Measurements from ENCODE around the gene MAD1L1. TPM values are rescaled to one million over a fixed set of nuclear protein-coding genes. Genes with fewer than 3 reads are reported as not detected.

The MAD1L1 gene
- total RNA-seq, 1 experiment from 2014 or later = 38.5 TPM

GRCh38 chr7:2233926-2234325 is 1.2 kb upstream of the MAD1L1 start:
- DNase-seq (ENCODE audit: low read depth, low spot score) (no peak), ATAC-seq (no peak)
- ChIA-PET CTCF (no interaction called here), RAD21 (ENCODE audit: low non-redundant PET in 1 of 2, low total read pairs in 2 of 2, uncharacterized antibody in 2 of 2, unreplicated experiment in 2 of 2) (no interaction called here), POLR2A (no interaction called here)
- TF ChIP-seq CTCF (IDR thresholded peaks at IDR 0.05 in 2 of 3, conservative IDR thresholded peaks at IDR 0.05 in 1 of 3; ENCODE audit: borderline replicate concordance in 1 of 3, insufficient read depth in 1 of 3, low read depth in 2 of 3, low read length in 2 of 3) = no peak
- no peak for TF ChIP-seq ZFX (IDR thresholded peaks at IDR 0.05)
- no peak for TF ChIP-seq CEBPB (IDR thresholded peaks at IDR 0.05; ENCODE audit: low read depth)
- TF ChIP-seq TCF7L2 (IDR thresholded peaks at IDR 0.05; ENCODE audit: borderline replicate concordance, extremely low read depth, insufficient read depth, insufficient read length) = no peak
- TF ChIP-seq YY1 (IDR thresholded peaks at IDR 0.05; ENCODE audit: extremely low read depth, insufficient replicate concordance, low read depth, low read length) = no peak
- TF ChIP-seq SP1 (IDR thresholded peaks at IDR 0.05; ENCODE audit: low read depth) = no peak
- no peak for TF ChIP-seq CBX3 (IDR thresholded peaks at IDR 0.05; ENCODE audit: low read depth)
- TF ChIP-seq MAX (IDR thresholded peaks at IDR 0.05) = no peak
- no peak for TF ChIP-seq ATF3 (IDR thresholded peaks at IDR 0.05)
- no peak for TF ChIP-seq SIN3A (IDR thresholded peaks at IDR 0.05; ENCODE audit: low read depth)
- TF ChIP-seq RAD21 (IDR thresholded peaks at IDR 0.05; ENCODE audit: low read depth) = no peak
- TF ChIP-seq ELF1 (IDR thresholded peaks at IDR 0.05; ENCODE audit: borderline replicate concordance, low read depth) = no peak
- no peak for TF ChIP-seq POLR2A (IDR thresholded peaks at IDR 0.05; ENCODE audit: borderline replicate concordance, extremely low read depth, insufficient read depth, insufficient read length)
- TF ChIP-seq EZH2 (IDR thresholded peaks at IDR 0.05) = no peak
- TF ChIP-seq EGR1 (IDR thresholded peaks at IDR 0.05; ENCODE audit: low read depth) = no peak
- H3K27me3 ChIP-seq (ENCODE audit: insufficient read depth, low read length) = no peaks in the 10 kb centered on the region
- intact Hi-C loops (cut with micrococcal nuclease) = no loop called here
- no peak overlapping the region for H3K4me3 ChIP-seq (replicated peaks in 1 of 2; ENCODE audit: low read depth in 1 of 2, low read length in 2 of 2)
- no TSS peak for BruUV-seq (replicated peaks)
- H3K4me2 ChIP-seq (ENCODE audit: low read length) = no peak overlapping the region
- no peak overlapping the region for H3K9ac ChIP-seq (ENCODE audit: low read length)
- peaks cover 26 to 50% of the 10 kb centered on the region in 2 experiments; a peak in 3 of 4 replicates for H3K36me3 ChIP-seq (ENCODE audit: control insufficient read depth in 1 of 2, insufficient read depth in 2 of 2, low read length in 2 of 2)
- H3K9me3 ChIP-seq (ENCODE audit: control insufficient read depth in 1 of 2, insufficient read depth in 1 of 2, low read depth in 1 of 2, low read length in 2 of 2) = no peaks in the 10 kb centered on the region
- H4K20me1 ChIP-seq (ENCODE audit: insufficient read depth) = no peaks in the 10 kb centered on the region
- peaks cover 11 to 14% of the 10 kb centered on the region in 2 experiments for H3K4me1 ChIP-seq (ENCODE audit: control insufficient read depth in 1 of 2, insufficient read depth in 2 of 2, low read length in 2 of 2)
- peaks cover 68% of the 10 kb centered on the region for H3K79me2 ChIP-seq (ENCODE audit: insufficient read depth, low read length)
- H3K27ac ChIP-seq (ENCODE audit: low read depth, low read length) = no peak overlapping the region
- no peaks in the 10 kb centered on the region for H3K9me2 ChIP-seq (ENCODE audit: insufficient read depth)
- no peak overlapping the region for H2AFZ ChIP-seq (ENCODE audit: low read depth, low read length, poor library complexity, severe bottlenecking)
